HepG2 (cell line): Measurements from ENCODE around the gene TTLL11. TPM values are rescaled to one million over a fixed set of nuclear protein-coding genes. Genes with fewer than 3 reads are reported as not detected.
A peak's percentile ranks its signal among the peaks of the same experiment; 100 is the strongest.

Source experiments
- ARID3A ChIP-seq: IDR thresholded peaks from 2 replicates; pipeline ENCODE4 v1.6.1; 2012; ENCODE audit warnings: low read depth, low read length, improper control_type of control experiment
- ATF5 ChIP-seq: sonication (generic); formaldehyde crosslinking; IDR thresholded peaks from 2 replicates; pipeline ENCODE4 v1.4.0; 2020; ENCODE audit warnings: mild to moderate bottlenecking, low read depth, missing genetic modification reagents
- BHLHE40 ChIP-seq: IDR thresholded peaks from 2 replicates; pipeline ENCODE4 v1.6.1; 2011; ENCODE audit warnings: low read length, improper control_type of control experiment
- CCDC6 ChIP-seq: sonication (generic); formaldehyde crosslinking; IDR thresholded peaks from 2 replicates; pipeline ENCODE4 v1.8.1; 2022; ENCODE audit warnings: mild to moderate bottlenecking, missing genetic modification reagents, moderate library complexity
- EP300 ChIP-seq, 3 experiments: sonication (generic) in 1 of 3; formaldehyde crosslinking in 1 of 3; IDR thresholded peaks; 2 replicates each; pipeline versions ENCODE4 v1.5.1 to v1.6.1; 2011 to 2020; ENCODE audit warnings: low read depth in 2 of 3, low read length in 2 of 3, borderline replicate concordance in 1 of 3, improper control_type of control experiment in 1 of 3, mild to moderate bottlenecking in 1 of 3, missing genetic modification reagents in 1 of 3, moderate library complexity in 1 of 3
- FOXC1 ChIP-seq: sonication (generic); formaldehyde crosslinking; IDR thresholded peaks from 2 replicates; pipeline ENCODE4 v1.8.0; 2022; ENCODE audit warnings: mild to moderate bottlenecking, missing genetic modification reagents, borderline replicate concordance
- FOXJ3 ChIP-seq: sonication (generic); formaldehyde crosslinking; IDR thresholded peaks from 2 replicates; pipeline ENCODE4 v1.4.0; 2020; ENCODE audit warnings: missing genetic modification reagents, mild to moderate bottlenecking, borderline replicate concordance
- GTF2F1 ChIP-seq: fragments of 150-350 bp; IDR thresholded peaks from 2 replicates; pipeline ENCODE4 v1.6.1; 2014; ENCODE audit warnings: low read length
- KDM6A ChIP-seq: IDR thresholded peaks from 2 replicates; pipeline ENCODE4 v1.6.1; 2016; ENCODE audit warnings: low read depth
- MZF1 ChIP-seq: sonication (generic); formaldehyde crosslinking; IDR thresholded peaks from 2 replicates; pipeline ENCODE4 v1.8.1; 2023; ENCODE audit warnings: mild to moderate bottlenecking, missing genetic modification reagents, borderline replicate concordance
- PAXIP1 ChIP-seq: sonication (generic); formaldehyde crosslinking; conservative IDR thresholded peaks from 2 replicates; pipeline ENCODE4 v1.4.0; 2020; ENCODE audit warnings: mild to moderate bottlenecking, missing genetic modification reagents, moderate library complexity
- REPIN1 ChIP-seq: sonication (generic); formaldehyde crosslinking; IDR thresholded peaks from 2 replicates; pipeline ENCODE4 v1.8.0; 2022; ENCODE audit warnings: missing genetic modification reagents, low read depth, mild to moderate bottlenecking, borderline replicate concordance
- SUZ12 ChIP-seq: fragments of 150-350 bp; IDR thresholded peaks from 2 replicates; pipeline ENCODE4 v1.6.1; 2014; ENCODE audit warnings: low read depth, low read length
- TAF15 ChIP-seq: fragments of 200-400 bp; formaldehyde crosslinking; IDR thresholded peaks from one replicate; pipeline ENCODE4 v1.6.1; 2018; ENCODE audit warnings: mild to moderate bottlenecking, low read depth, low read length; ENCODE audit not compliant: poor library complexity, severe bottlenecking
- USF2 ChIP-seq, 2 experiments: sonication (generic) in 1 of 2; formaldehyde crosslinking in 1 of 2; IDR thresholded peaks; 2 replicates each; pipeline versions ENCODE4 v1.5.1 to v1.6.1; 2011 to 2020; ENCODE audit warnings: borderline replicate concordance in 1 of 2, low read depth in 1 of 2, low read length in 1 of 2, mild to moderate bottlenecking in 1 of 2, missing genetic modification reagents in 1 of 2, moderate library complexity in 1 of 2
- ZNF331 ChIP-seq: sonication (generic); formaldehyde crosslinking; IDR thresholded peaks from 2 replicates; pipeline ENCODE4 v1.4.0; 2020; ENCODE audit warnings: missing genetic modification reagents
- ZNF350 ChIP-seq: sonication (generic); formaldehyde crosslinking; IDR thresholded peaks from 2 replicates; pipeline ENCODE4 v1.4.0; 2020; ENCODE audit warnings: mild to moderate bottlenecking, low read depth, missing genetic modification reagents, borderline replicate concordance
- ZNF451 ChIP-seq: sonication (generic); formaldehyde crosslinking; IDR thresholded peaks from 2 replicates; pipeline ENCODE4 v1.5.0; 2020; ENCODE audit warnings: mild to moderate bottlenecking, missing genetic modification reagents
- ZNF567 ChIP-seq: sonication (generic); formaldehyde crosslinking; IDR thresholded peaks from 2 replicates; pipeline ENCODE4 v1.8.1; 2023; ENCODE audit warnings: mild to moderate bottlenecking, missing genetic modification reagents, borderline replicate concordance
- ZNF660 ChIP-seq: sonication (generic); formaldehyde crosslinking; IDR thresholded peaks from 2 replicates; pipeline ENCODE4 v1.5.1; 2020; ENCODE audit warnings: mild to moderate bottlenecking, low read depth, missing genetic modification reagents, borderline replicate concordance
- ZNF674 ChIP-seq: sonication (generic); formaldehyde crosslinking; IDR thresholded peaks from 2 replicates; pipeline ENCODE4 v1.5.0; 2020; ENCODE audit warnings: low read depth, mild to moderate bottlenecking, missing genetic modification reagents
- polyA plus RNA-seq, 8 experiments: library from polyadenylated mRNA; depleted of rRNA in 3 of 8; stranded (reverse) in 7 of 8; unstranded in 1 of 8; fragments of >200 nt; fragmentation: Illumina TruSeq in 4 of 8; extraction: Trizol in 4 of 8; gene quantifications; 2 replicates each; pipeline versions ENCODE4 v1.2.1 to v1.2.3, GENCODE V29; 2011 to 2016; ENCODE audit warnings: low read depth in 4 of 8, missing spikeins in 1 of 8, mixed read lengths in 1 of 8; ENCODE audit not compliant: insufficient read depth in 1 of 8
- total RNA-seq, 5 experiments: library from RNA; depleted of rRNA; stranded (reverse); fragments of >200 nt; fragmentation: Illumina TruSeq; extraction: Trizol; gene quantifications; 2 replicates each; pipeline ENCODE4 v1.2.3, GENCODE V29; 2016; ENCODE audit warnings: low read depth in 1 of 5

The TTLL11 gene
- total and polyA plus RNA-seq, 2 of the 13 experiments (the other 11 are each of a cell fraction or from before 2014, with no cell fraction given) = 4.5 to 5.2 TPM

- peak; percentile 88 for TF ChIP-seq PAXIP1 (CRISPR knock-in tag)
- TF ChIP-seq FOXC1 = no peak
- TF ChIP-seq GTF2F1 = no peak
- TF ChIP-seq BHLHE40 = peak; percentile 35; the same call in 1 of the 2 replicates
- no peak; the same call in 1 of the 2 replicates for TF ChIP-seq FOXJ3 (CRISPR knock-in tag)
- TF ChIP-seq EP300 (IDR thresholded peaks at IDR 0.05; ENCODE audit: low read depth in 2 of 2, low read length in 2 of 2) = peak in 1 of 2 experiments; percentile 75; a peak in 2 of 4 replicates
- 0 out of 2 replicates have a peak, but pooled peaks have one; percentile 9 for TF ChIP-seq EP300 (CRISPR knock-in tag; IDR thresholded peaks at IDR 0.05; ENCODE audit: borderline replicate concordance)
- TF ChIP-seq ZNF331 (CRISPR knock-in tag) = peak; percentile 26; the same call in 1 of the 2 replicates
- peak; percentile 43; the same call in 1 of the 2 replicates for TF ChIP-seq KDM6A (CRISPR knock-in tag)
- TF ChIP-seq ZNF660 (CRISPR knock-in tag) = no peak
- no peak for TF ChIP-seq USF2 (IDR thresholded peaks at IDR 0.05; ENCODE audit: low read depth, low read length)
- TF ChIP-seq USF2 (CRISPR knock-in tag; IDR thresholded peaks at IDR 0.05; ENCODE audit: borderline replicate concordance) = no peak
- TF ChIP-seq CCDC6 (CRISPR knock-in tag) = no peak
- no peak for TF ChIP-seq ATF5 (CRISPR knock-in tag)
- TF ChIP-seq ARID3A = peak; percentile 22; the same call in 1 of the 2 replicates
- no peak for TF ChIP-seq ZNF350 (CRISPR knock-in tag)
- no peak for TF ChIP-seq SUZ12
- no peak for TF ChIP-seq ZNF567 (CRISPR knock-in tag)
- no peak for TF ChIP-seq ZNF674
- no peak for TF ChIP-seq ZNF451 (CRISPR knock-in tag)
- TF ChIP-seq TAF15 = no peak
- no peak for TF ChIP-seq MZF1 (CRISPR knock-in tag)
- TF ChIP-seq REPIN1 (CRISPR knock-in tag) = no peak
Observed at GRCh38 chr9:121975801-121976277, 117.3 kb downstream of the TTLL11 start (continued).
